GM19043 (cell line): ENCODE measurements around the gene GMPR2.

Experiments used
- ATAC-seq: cut with Tn5 transposase; IDR thresholded peaks from one replicate; pipeline ENCODE4 v1.9.1; 2021; ENCODE audit warnings: low read depth; ENCODE audit not compliant: unreplicated experiment

Gene GMPR2

DNA sequence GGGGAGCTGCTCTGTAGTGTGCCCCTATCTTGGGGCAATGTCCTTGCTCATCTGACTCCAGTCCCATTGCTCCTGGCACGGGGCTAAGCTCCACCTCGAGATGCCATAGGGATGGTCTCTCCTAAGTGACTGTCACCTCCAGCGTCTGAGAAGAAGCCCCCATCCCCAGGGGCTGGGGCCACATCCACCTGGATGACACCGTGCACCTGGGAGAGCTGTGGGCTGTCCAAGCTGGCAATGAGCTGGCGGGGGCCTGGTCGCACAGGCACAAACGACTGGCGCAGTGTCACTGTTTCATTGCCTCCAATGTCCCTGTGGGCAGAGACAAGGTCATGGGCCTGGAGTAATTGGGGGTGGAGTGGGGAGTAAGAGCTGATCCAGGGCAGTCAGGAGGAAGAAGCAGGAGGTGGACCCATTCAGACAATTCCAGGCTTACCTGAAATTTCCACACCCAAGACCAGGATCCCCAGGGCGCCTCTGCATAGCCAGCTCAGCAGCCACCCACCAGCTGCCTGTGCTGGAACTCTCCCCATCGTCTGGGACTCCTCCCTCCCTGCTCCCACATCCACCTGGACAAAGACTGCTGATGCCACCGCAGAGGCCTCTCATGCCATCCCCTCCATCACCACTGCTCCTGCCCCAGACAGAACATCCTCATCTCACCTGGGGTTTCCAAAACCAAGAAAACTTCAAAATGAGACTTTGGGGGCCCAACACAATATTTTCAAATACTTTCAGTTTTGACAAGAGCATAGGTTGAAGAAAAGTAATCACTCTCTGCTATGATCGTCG lies 16.7 kb downstream of the GMPR2 start:
- ATAC-seq = no peak

DNA sequence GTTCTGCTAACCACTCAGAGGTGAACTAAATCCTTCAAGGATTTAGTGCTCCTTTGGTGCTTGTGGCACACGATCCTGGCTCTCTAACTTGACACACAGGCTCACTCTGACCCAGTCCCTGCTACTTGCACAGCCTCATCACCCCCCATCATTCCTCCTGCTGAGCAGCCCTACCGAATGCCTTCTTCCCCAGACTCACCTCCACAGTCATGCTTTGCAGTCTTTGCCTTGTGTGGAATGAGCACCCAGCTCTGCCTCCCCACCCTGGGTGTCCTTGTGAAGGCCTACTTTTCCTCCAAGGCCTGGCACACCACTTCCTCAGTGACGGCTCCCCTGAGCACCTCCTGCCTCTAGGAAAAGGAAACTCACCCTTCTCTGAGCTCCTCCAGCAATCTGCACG lies 17.6 kb downstream of the GMPR2 start:
- ATAC-seq = no peak

- ATAC-seq = no peak
Measured at GRCh38 chr14:24251880-24252288, 19.2 kb downstream of the GMPR2 start.

DNA sequence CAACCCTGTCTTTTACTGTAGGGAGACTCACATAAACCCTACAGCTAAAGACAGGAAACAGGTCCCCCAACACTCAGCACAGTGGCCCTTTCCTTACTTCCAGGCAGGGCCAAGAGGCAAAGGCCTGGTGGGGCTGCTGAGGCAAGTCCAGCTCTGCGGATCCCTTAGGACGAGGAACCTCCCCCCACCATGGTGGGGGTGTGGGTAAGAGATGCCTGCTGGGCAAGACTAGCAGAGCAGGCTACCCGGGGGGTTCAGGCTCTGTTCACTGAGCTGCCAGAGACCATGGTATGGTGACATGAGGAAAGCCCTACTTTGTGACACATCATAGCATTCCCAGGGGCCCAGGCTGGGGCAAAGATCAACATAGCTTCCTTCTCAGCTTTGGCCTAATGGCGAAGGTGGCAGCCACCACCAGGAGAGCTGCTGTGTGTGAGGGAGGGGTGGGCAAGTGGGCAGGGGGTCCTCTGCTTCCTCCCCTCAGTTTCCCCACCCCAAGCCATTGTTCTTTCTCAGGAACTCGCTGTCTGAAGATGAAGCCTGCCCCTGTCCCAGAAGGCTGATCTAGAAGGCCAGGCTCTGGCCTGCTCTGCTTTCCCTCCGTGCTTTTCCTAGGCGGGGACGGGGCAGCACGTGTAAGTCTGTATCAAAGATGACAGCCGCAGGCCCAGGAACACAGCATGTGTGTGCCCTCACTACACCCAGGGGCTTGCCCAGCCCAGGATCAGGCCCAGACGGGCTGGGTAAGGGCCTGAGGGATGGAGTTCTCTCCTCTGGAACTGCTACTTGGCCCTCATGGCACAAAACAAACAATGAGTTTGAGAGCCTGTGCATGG lies 19.8 kb downstream of the GMPR2 start:
- ATAC-seq = no peak

DNA sequence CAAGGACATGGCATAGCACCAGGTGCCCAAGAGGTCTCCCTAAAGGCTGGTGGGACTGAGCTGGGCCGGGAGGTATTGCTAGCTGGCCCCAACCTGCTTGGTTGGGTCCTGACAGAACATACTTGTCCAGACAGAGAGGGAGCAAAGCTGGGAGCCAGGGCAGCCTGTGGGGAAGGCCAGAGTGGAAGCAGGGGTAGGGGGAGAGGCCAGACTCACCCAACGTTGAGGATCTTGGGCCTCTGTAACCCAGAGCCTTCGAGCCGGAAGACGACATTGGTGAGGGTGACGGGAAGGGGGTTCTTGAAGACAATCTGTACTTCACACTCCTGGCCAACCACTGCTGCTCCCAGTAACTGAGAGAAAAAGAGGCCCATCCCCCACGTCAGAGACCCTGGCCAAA lies 21.2 kb downstream of the GMPR2 start:
- no peak for ATAC-seq

GRCh38 chr14:24254630-24255392 lies 22.1 kb downstream of the GMPR2 start:
- no peak for ATAC-seq

DNA sequence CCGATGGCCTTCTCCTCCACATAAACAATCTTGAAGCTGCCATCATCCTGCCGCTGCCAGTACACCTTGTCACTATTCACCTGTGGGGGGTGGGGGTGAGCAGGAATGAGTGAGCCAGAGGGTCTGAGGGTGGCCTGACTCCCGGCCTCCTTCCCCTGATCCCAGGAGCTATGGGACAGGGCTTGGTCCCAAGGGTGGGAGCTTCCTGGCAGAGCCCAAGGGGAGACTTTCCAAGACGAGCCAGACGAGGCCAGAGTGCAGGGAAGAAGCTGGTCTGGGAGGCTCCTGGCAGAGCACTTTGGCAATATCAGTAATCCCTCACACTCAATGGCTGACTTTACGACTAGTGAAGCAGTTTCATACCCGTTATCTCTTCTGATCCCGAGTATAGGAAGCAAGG lies 22.7 kb downstream of the GMPR2 start:
- ATAC-seq = no peak

DNA sequence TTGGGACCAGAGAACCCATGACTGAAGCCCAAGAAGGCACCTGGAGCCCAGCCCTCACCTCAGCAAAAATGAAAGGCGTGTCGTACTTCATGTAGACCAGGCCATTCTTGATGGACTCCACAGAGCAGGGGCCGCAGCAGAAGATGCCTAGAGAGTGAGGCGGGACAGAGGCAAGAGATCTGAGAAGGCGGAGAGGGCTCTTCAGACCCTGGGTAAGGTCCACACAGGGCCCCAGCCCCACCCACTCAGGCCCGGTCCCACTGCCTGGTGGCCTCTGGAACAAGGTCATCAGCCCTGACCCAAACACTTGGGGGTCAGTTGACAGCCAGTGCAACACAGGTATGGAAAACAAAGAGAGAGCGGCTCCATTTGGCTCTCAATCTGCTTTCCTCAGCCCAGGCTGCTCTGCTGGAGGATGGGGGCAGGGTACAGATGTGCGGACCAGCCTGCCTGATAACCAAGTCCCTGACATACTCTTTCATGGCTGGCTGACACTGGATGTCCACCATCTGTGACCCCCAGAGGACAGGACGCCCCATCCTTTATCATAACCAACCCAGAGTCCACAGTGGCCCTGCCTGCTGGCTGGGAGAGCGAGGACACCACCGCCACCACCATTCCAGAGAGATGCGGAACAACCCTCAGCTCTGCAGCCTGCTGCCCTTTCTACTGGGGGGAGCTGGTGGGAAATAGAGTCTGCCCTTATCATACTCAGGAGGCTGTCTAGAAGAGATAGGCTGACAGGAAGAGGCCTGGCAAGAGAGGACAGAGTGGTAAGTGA lies 23.4 kb downstream of the GMPR2 start:
- no peak for ATAC-seq

DNA sequence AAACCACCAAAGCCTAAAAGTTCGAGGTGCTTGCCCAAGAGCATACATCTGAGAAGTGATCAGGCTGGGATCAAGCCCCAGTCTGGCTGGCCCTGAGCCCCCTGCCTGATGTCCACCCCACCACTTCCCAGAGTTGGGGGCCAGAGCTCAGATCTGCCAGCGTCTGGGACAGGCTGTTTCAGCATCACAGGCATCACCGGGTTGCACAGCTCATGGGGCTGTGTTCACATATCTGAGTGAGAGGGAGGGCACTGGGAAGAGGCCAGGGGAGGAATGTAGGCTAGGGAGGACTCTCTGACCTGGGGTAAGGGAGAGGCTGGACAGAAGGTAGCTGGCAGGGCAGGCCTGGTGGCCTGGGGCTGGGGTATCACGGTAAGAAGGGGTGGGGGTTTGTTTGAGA lies 24.2 kb downstream of the GMPR2 start:
- ATAC-seq = no peak

GRCh38 chr14:24258119-24258518 lies 25.4 kb downstream of the GMPR2 start:
- no peak for ATAC-seq

DNA sequence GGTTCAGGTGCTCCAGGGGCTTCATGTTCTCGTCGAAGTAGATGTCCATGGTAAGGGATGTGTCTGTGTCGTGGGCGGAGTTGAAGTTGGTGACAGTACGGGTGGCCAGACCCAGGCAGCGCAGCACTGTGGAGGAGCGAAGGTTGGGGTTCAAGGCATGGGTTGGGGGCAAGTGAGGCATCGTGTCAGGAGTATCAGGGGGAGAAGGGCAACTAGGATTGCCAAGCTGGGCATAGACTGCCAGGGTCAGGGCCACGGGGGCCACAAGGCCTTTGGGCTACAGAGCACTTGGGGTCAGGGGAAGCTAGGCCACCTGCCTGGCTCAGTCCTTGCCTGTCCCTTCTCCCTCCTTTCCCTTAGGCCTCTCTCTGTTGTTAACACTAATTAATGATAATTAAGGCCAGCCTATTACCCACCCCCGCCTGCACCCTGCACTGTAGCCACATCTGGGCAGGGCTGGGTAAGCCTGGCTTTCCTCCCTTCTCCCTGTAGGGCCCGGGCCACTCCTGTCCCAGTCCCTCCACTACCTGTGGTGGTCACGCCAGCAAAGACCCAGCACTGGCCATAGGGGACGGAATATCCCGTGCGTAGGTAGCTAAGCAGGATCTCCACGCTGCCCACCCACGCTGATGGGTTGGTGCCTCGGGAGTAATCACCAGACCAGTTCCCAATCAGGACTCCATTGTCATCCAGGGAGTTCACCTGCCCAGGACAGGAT lies 26.0 kb downstream of the GMPR2 start:
- ATAC-seq = no peak

GRCh38 chr14:24259282-24260025 lies 26.7 kb downstream of the GMPR2 start:
- ATAC-seq = no peak

DNA sequence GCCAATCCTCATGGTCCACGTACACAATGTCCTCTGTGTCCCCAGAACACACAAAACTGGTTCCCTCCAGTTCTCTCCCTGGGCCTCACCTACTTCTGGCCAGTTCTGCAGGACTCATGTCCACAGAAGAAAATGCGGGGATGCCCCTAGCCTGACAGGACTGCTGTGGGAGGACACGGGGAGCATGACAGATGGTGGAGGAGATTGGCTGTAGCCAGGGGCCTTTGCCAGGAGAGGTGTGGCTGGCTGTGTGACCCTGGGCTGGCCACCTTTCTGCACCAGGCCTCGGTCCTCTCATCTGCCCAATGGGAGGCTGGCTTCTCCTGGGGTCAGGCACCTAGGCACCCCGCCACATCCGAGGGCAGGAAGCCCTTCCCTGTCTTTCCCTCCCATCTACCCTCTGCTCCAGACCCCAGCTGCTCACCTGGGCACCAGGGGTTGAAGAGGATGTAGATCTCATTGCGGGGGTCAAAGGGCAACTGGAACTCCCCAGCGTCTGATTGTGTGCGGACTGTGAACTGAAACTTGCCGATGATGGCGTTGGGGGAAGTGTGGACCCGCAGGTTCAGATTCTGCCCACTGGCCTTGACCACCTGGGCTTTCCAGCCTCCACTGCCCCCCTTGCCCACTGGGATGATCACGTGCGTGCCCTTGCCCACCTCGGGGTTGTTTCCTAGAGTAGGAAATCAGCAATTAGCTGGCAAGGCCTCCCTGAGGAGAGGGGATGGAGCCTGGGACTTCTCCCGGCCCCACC lies 27.5 kb downstream of the GMPR2 start:
- ATAC-seq = no peak

DNA sequence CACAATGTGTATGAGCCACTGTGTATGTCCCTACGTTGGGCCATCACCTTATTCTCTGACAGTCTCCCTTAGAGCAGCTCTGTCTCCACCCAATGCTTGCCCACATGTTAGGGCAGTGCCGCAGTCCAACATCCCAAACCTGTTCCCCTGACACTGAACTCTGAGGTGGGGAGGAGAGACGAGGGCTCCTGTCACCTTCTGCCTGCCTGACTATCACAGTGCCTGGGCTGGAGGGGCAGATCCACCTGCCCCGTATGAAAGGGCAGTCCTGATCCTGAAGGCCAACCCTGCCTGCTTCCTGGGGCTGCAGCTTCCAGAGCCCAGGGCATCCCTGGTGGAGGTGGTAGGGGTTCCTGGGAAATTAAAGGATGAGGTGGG lies 28.0 kb downstream of the GMPR2 start:
- ATAC-seq = no peak

DNA sequence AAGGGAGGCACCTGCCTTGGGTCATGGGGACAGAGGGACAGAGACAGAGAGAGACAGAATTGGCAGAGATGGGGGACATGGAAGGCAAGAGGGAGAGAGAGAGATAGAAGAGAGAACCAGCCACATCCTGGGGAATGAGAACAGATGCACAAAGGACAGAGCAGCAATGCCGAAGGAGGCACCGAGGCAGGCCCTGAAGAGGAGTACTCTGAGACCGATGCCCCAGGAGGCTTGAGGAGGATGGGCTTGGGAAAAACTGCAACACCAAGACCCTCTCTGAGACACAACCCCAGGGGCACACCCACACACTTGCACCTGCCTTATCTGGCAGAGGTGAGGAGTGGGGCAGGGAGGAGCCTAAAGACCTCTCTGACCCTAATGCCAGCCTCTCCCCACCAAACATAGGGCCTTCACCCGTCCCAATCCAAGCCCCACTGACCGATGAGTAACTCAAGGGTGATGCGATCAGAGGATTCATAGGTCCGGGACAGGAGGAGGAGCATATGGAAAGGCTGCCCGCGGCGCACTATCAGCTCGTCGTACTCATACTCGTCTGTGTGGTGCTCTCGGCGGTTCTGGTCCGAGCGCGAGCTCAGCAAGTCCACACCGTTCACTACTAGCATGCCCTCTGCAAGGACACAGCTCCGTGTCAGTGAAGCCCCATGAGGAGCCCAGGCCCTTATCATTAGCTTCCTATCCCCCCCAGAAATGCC lies 28.7 kb downstream of the GMPR2 start:
- no peak for ATAC-seq

DNA sequence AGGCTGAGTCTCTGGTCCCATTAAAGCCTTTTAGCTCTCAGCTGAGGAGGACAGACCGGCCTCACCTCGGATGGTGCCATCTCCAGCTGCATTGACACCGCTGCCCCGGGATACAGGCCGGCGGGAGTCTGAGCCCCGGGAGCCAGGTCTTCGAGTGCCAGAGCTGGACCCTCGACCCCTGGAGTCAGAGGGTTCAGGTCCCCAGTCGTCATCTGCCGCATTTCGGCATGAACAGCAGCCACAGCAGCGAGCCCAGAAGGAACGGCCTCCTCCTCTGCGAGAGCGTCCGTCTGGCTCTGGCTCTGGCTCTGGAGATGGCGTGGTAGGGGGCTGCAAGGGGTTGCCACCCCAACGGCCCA lies 29.2 kb downstream of the GMPR2 start:
- ATAC-seq = no peak

DNA sequence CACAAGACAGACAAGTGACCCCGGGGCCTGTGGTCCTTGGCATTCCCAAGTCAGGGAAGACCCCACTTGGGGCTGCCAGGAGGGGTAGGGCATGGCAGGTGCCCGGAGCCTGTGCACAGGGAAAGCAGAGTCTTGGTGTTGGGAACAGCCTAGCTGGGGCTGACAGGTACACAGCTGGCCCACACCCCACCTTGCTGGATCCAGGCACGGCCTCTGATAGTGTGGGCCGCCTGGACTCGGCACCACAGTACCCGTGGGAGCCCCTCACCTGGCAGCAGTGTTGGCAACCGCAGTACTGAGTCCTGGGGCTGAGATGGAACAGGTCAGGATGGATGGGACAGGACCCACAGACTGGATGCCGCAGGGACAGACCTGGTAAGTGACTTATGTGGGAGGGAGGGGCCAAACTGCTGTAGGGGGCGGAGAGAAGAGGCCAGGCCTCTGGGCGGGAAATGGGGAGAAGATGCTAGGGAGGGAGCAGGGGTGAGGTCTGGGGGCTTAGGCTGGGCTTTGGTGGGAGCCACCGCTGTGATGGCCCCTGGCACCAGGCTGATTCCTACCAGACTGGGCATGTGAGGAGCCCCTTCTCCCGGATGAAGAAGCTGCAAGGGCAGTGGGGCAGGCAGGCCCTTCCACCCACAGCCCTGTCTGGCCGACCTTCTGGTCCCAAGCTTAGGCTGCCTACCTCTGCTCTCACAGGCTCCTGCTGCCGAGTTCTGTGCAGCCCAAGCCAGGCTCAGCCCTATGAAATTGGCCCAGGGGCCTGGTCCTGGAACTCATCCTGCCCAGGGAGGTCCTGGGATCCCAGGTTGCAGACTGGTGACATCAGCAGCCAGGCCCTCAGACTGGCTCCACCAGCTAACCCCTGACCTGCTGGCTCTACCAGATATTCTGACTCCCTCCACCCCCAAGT lies 30.3 kb downstream of the GMPR2 start, which contains the start of gene TGM1:
TSS of gene TGM1 (minus strand) at position 357 of the 913 bp plus-strand sequence. CDS start 825 bp downstream, outside the sequence.
- ATAC-seq = no peak
